Endothelial cell of umbilical vein (primary cell): ENCODE results near the gene CAMKK2. TPM values are rescaled to one million over a fixed set of nuclear protein-coding genes. Genes with fewer than 3 reads are reported as not detected.
"Not testable (repeated sequence)": the region's sequence is repeated elsewhere in the genome, so short reads cannot be mapped to it uniquely, and the experiment has no call there.

Experiments used
- BruUV-seq: library from RNA; stranded (reverse); fragments of 400-500 nt; replicated peaks from 2 replicates; lab custom pipeline; 2021; lab: Mats Ljungman, UMichigan
- CTCF ChIA-PET: fragments of 300-600, 350-600 bp; sonication (Branson Sonifier 250); formaldehyde crosslinking; loops from one replicate; lab custom pipeline; 2021; ENCODE audit warnings: antibody characterized with exemption, inconsistent platforms; lab: Charles Lee
- POLR2A ChIA-PET: fragments of 300-600, 350-600 bp; sonication (Branson Sonifier 250); formaldehyde crosslinking; loops from one replicate; lab custom pipeline; 2021; ENCODE audit warnings: antibody characterized with exemption, inconsistent platforms; lab: Charles Lee
- DNase-seq: peaks from one replicate; pipeline ENCODE4 v3.0.0-alpha.2; 2011; ENCODE audit warnings: low read depth, low spot score
- FAIRE-seq: peaks from 2 replicates; lab custom pipeline; 2011; peaks lifted over from hg19 to GRCh38; lab: Jason Lieb, UNC
- H2AFZ ChIP-seq: 2 replicates; pipeline ENCODE4 v1.6.0; 2012; ENCODE audit warnings: low read depth, low read length, control low read depth, inconsistent platforms
- H3K27ac ChIP-seq: 2 replicates; pipeline ENCODE4 v1.5.1; 2011; ENCODE audit warnings: low read depth, mild to moderate bottlenecking, control low read depth, low read length, moderate library complexity; ENCODE audit not compliant: insufficient read depth
- H3K27me3 ChIP-seq, 2 experiments: 2 replicates each; pipeline versions ENCODE4 v1.6.0 to v1.6.1; 2011; ENCODE audit warnings: low read length in 2 of 2, mixed read lengths in 1 of 2; ENCODE audit not compliant: control insufficient read depth in 2 of 2, insufficient read depth in 2 of 2
- H3K36me3 ChIP-seq, 2 experiments: 2 replicates in 1 of 2; 3 replicates in 1 of 2; pipeline ENCODE4 v1.5.1; 2011; ENCODE audit warnings: low read length in 2 of 2, mild to moderate bottlenecking in 1 of 2, moderate library complexity in 1 of 2; ENCODE audit not compliant: control insufficient read depth in 2 of 2, insufficient read depth in 2 of 2; ENCODE audit errors: extremely low read depth in 1 of 2
- H3K4me1 ChIP-seq: 3 replicates; pipeline ENCODE4 v1.5.1; 2011; ENCODE audit warnings: mild to moderate bottlenecking, low read length; ENCODE audit not compliant: control insufficient read depth, insufficient read depth; ENCODE audit errors: extremely low read depth
- H3K4me2 ChIP-seq: 2 replicates; pipeline ENCODE4 v1.6.1; 2011; ENCODE audit warnings: low read length, control low read depth, mixed read lengths; ENCODE audit not compliant: insufficient read depth
- H3K4me3 ChIP-seq, 3 experiments: fragments of 200-600 bp in 1 of 3; sonication (generic), shearing (Covaris generic) in 1 of 3; replicated peaks in 1 of 3; 2 replicates each; pipeline ENCODE4 v1.5.1; 2011 to 2016; ENCODE audit warnings: control low read depth in 3 of 3, low read length in 3 of 3, mild to moderate bottlenecking in 2 of 3, inconsistent platforms in 1 of 3, low read depth in 1 of 3, moderate library complexity in 1 of 3; ENCODE audit not compliant: insufficient read depth in 1 of 3
- H3K79me2 ChIP-seq: 2 replicates; pipeline ENCODE4 v1.6.0; 2012; ENCODE audit warnings: low read length, inconsistent platforms; ENCODE audit not compliant: control insufficient read depth, insufficient read depth
- H3K9ac ChIP-seq: replicated peaks from 2 replicates; pipeline ENCODE3; 2011; ENCODE audit warnings: low read length, control low read depth; ENCODE audit not compliant: insufficient read depth; ENCODE audit errors: extremely low read depth
- H3K9me1 ChIP-seq: replicated peaks from 3 replicates; pipeline ENCODE4 v1.6.0; 2011; ENCODE audit warnings: mild to moderate bottlenecking, low read length; ENCODE audit not compliant: control insufficient read depth, insufficient read depth; ENCODE audit errors: extremely low read depth
- H3K9me3 ChIP-seq: replicated peaks from 2 replicates; pipeline ENCODE4 v1.5.1; 2012; ENCODE audit warnings: low read length, inconsistent platforms; ENCODE audit not compliant: control insufficient read depth, insufficient read depth
- H4K20me1 ChIP-seq: replicated peaks from 2 replicates; pipeline ENCODE3; 2011; ENCODE audit warnings: mild to moderate bottlenecking, low read length; ENCODE audit not compliant: control insufficient read depth, insufficient read depth; ENCODE audit errors: extremely low read depth
- EZH2 ChIP-seq: IDR thresholded peaks from 2 replicates; pipeline ENCODE4 v1.6.1; 2012; ENCODE audit warnings: borderline replicate concordance, low read depth, mild to moderate bottlenecking, moderate library complexity, low read length, inconsistent platforms; ENCODE audit not compliant: severe bottlenecking
- MYC ChIP-seq: IDR thresholded peaks from one replicate; pipeline ENCODE4 v1.6.1; 2011; ENCODE audit warnings: mild to moderate bottlenecking, low read depth, low read length
- dilution Hi-C: fragments of 300-500 bp; cut with MboI; formaldehyde crosslinking; loops from one replicate; pipeline ENCODE4 v1.15.0; 2019; ENCODE audit warnings: low sequenced_read_pairs; ENCODE audit not compliant: extremely low pct_ligation_motif_present
- intact Hi-C: fragments of 100-400 bp; cut with micrococcal nuclease; formaldehyde crosslinking; loops from one replicate; pipeline ENCODE4 v1.10.0; 2022
- polyA plus RNA-seq, 4 experiments: library from polyadenylated mRNA; depleted of rRNA in 3 of 4; stranded (reverse) in 3 of 4; unstranded in 1 of 4; fragments of >200 nt; gene quantifications; 2 replicates each; pipeline versions ENCODE4 v1.2.1 to v1.2.3, GENCODE V29; 2011 to 2012; ENCODE audit warnings: missing spikeins in 1 of 4
- total RNA-seq: library from RNA; stranded (reverse); gene quantifications from 2 replicates; pipeline ENCODE4 v1.2.3, GENCODE V29; 2021

The CAMKK2 gene
- total and polyA plus RNA-seq, 2 donors (not counting 3 experiments of a cell fraction or from before 2014, with no cell fraction given): 32.5 to 45.0 TPM

- dilution Hi-C loops: no loop called here
- CTCF ChIA-PET: no interaction called here
- DNase-seq: no peak
Observed at GRCh38 chr12:121202407-121203355, 93.8 kb downstream of the CAMKK2 start.

DNA sequence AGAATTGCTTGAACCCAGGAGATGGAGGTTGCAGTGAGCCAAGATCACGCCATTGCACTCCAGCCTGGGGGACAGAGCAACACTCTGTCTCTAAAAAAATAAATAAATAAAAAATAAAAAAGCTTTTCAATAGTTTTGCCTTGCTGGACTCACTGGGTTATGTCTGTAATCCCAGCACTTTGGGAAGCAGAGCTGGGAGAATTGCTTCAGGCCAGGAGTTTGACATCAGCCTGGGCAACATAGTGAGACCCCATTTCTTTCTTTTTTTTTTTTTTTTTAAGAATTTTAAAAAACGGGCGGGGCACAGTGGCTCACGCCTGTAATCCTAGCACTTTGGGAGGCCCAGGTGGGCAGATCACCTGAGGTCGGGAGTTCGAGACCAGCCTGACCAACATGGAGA is 95.4 kb downstream of the CAMKK2 start:
- peaks cover 24% of the 10 kb centered on the region for H3K4me1 ChIP-seq
- DNase-seq, H3K27me3 ChIP-seq, H3K4me3 ChIP-seq, CTCF ChIA-PET, H3K79me2 ChIP-seq, H3K9ac ChIP-seq, H3K4me2 ChIP-seq, H2AFZ ChIP-seq, dilution Hi-C loops, BruUV-seq, H3K9me1 ChIP-seq, H3K36me3 ChIP-seq, H4K20me1 ChIP-seq, H3K9me3 ChIP-seq, intact Hi-C loops, FAIRE-seq, POLR2A ChIA-PET, H3K27ac ChIP-seq: not testable (repeated sequence)

More at GRCh38 chr12:121202407-121203355, 93.8 kb downstream of the CAMKK2 start:
- no TSS peak for BruUV-seq
- H3K4me3 ChIP-seq: no peak overlapping the region
- H3K27ac ChIP-seq: no peak overlapping the region
- H3K4me2 ChIP-seq: no peak overlapping the region
- no peaks in the 10 kb centered on the region for H3K9me3 ChIP-seq
- H4K20me1 ChIP-seq: no peaks in the 10 kb centered on the region
- peaks cover 13% of the 10 kb centered on the region for H3K4me1 ChIP-seq
- TF ChIP-seq EZH2 (no peak), MYC (no peak)
- H3K9me1 ChIP-seq: no peaks in the 10 kb centered on the region
- no peaks in the 10 kb centered on the region for H3K79me2 ChIP-seq
- no peaks in the 10 kb centered on the region for H3K27me3 ChIP-seq
- no peak overlapping the region for H2AFZ ChIP-seq
- intact Hi-C loops: no loop called here
- POLR2A ChIA-PET: no interaction called here
- no peak overlapping the region for H3K9ac ChIP-seq
- H3K36me3 ChIP-seq: no peaks in the 10 kb centered on the region
- FAIRE-seq: no peak
